Small intestine (tissue), 7 donors: Measurements from ENCODE around the gene BLOC1S5. TPM values are rescaled to one million over a fixed set of nuclear protein-coding genes. Genes with fewer than 3 reads are reported as not detected.
"Not testable (repeated sequence)": the region's sequence is repeated elsewhere in the genome, so short reads cannot be mapped to it uniquely, and the experiment has no call there.

Source experiments
- DNase-seq, 2 donors: peaks; one replicate each; pipeline versions ENCODE4 v3.0.0 to v3.0.0-alpha.2; 2013
- FAIRE-seq: peaks from 2 replicates; lab custom pipeline; 2012; peaks lifted over from hg19 to GRCh38; lab: Jason Lieb, UNC
- H3K27ac ChIP-seq, 3 donors: one replicate each; pipeline ENCODE4 v1.5.1; 2013; ENCODE audit warnings: low read length in 2 of 3, mild to moderate bottlenecking in 2 of 3, control low read depth in 1 of 3, inconsistent platforms in 1 of 3, low read depth in 1 of 3, moderate library complexity in 1 of 3
- H3K27me3 ChIP-seq, 3 donors: one replicate each; pipeline ENCODE4 v1.6.1; 2013; ENCODE audit warnings: low read length in 3 of 3, inconsistent platforms in 1 of 3; ENCODE audit not compliant: control insufficient read depth in 3 of 3, insufficient read depth in 3 of 3
- H3K36me3 ChIP-seq, 3 donors: one replicate each; pipeline ENCODE4 v1.6.1; 2013; ENCODE audit warnings: low read length in 3 of 3, inconsistent platforms in 1 of 3, low read depth in 1 of 3, mild to moderate bottlenecking in 1 of 3, moderate library complexity in 1 of 3; ENCODE audit not compliant: control insufficient read depth in 3 of 3, insufficient read depth in 2 of 3
- H3K4me1 ChIP-seq, 3 donors: one replicate each; pipeline ENCODE4 v1.6.1; 2013; ENCODE audit warnings: low read length in 2 of 3, inconsistent platforms in 1 of 3, low read depth in 1 of 3, mild to moderate bottlenecking in 1 of 3, moderate library complexity in 1 of 3; ENCODE audit not compliant: control insufficient read depth in 3 of 3, insufficient read depth in 2 of 3
- H3K4me3 ChIP-seq, 3 donors: one replicate each; pipeline ENCODE4 v1.5.1; 2013; ENCODE audit warnings: low read length in 3 of 3, control low read depth in 1 of 3, inconsistent platforms in 1 of 3, low read depth in 1 of 3, mild to moderate bottlenecking in 1 of 3, moderate library complexity in 1 of 3
- H3K9me3 ChIP-seq, 2 donors: one replicate each; pipeline ENCODE4 v1.6.1; 2013; ENCODE audit warnings: low read depth in 1 of 2, low read length in 1 of 2; ENCODE audit not compliant: control insufficient read depth in 2 of 2, insufficient read depth in 1 of 2
- WGBS, 3 donors: extraction: QIAGEN DNeasy Blood & Tissue Kit; methylation state at CpG; one replicate each; pipeline ENCODE4 v1.1.7; 2013; 5-methylcytosine and 5-hydroxymethylcytosine counted together
- polyA plus RNA-seq, 4 donors: library from polyadenylated mRNA; stranded (reverse) in 3 of 4; unstranded in 1 of 4; fragments of 200-250 nt in 3 of 4; fragments of 120-200 nt in 1 of 4; gene quantifications; one replicate each; pipeline versions ENCODE4 v1.2.1 to v1.2.3, GENCODE V29; 2013
- donor health status: healthy with polysubstance abuse.
- donor health status: control.
- donor health status: control.
- donor health status: Bipolar disorder and iron deficiency.
- donor health status: healthy.

The BLOC1S5 gene
- polyA plus RNA-seq, 4 donors = 3.2 to 14.2 (median 8.5) TPM

- no peak for FAIRE-seq
- Histone ChIP-seq H3K4me1 (no peaks in the 10 kb centered on the region), H3K27me3 (no peaks in the 10 kb centered on the region), H3K4me3 (no peak overlapping the region), H3K9me3 (peaks cover 0 to 9% of the 10 kb centered on the region in 2 donors), H3K27ac (no peak overlapping the region), H3K36me3 (peaks cover 0 to 16% (median 0%) of the 10 kb centered on the region in 3 donors)
- WGBS, 3 donors = 79 to 91% (median 88%) methylated on average over 3 of the region's 3 CpGs
- no peak for DNase-seq
Observed at GRCh38 chr6:8047541-8048292, 16.5 kb downstream of the BLOC1S5 start.

- H3K36me3 ChIP-seq = peaks cover 0 to 13% (median 0%) of the 10 kb centered on the region in 3 donors
- WGBS, 3 donors = 75 to 87% (median 77%) methylated on average over 4 of the region's 4 CpGs
- H3K27me3 ChIP-seq, H3K27ac ChIP-seq, FAIRE-seq, DNase-seq, H3K4me3 ChIP-seq, H3K4me1 ChIP-seq, H3K9me3 ChIP-seq: not testable (repeated sequence)
Observed at GRCh38 chr6:8045769-8046168, 18.4 kb downstream of the BLOC1S5 start.

GRCh38 chr6:8043221-8043620, 21.0 kb downstream of the BLOC1S5 start:
- Histone ChIP-seq H3K4me1 (no peaks in the 10 kb centered on the region), H3K27me3 (no peaks in the 10 kb centered on the region), H3K36me3 (peaks cover 0 to 10% (median 2%) of the 10 kb centered on the region in 3 donors), H3K4me3 (no peak overlapping the region), H3K27ac (no peak overlapping the region), H3K9me3 (peaks cover 0 to 9% of the 10 kb centered on the region in 2 donors)
- WGBS, 3 donors = 61 to 65% (median 62%) methylated on average over 3 of the region's 3 CpGs
- DNase-seq (no peak), FAIRE-seq (no peak)

GRCh38 chr6:8041913-8042583, 22.1 kb downstream of the BLOC1S5 start:
- WGBS, 3 donors = 93 to 98% (median 97%) methylated on average over 9 of the region's 9 CpGs
- no peak overlapping the region for H3K27ac ChIP-seq
- no peak for FAIRE-seq
- no peaks in the 10 kb centered on the region for H3K27me3 ChIP-seq
- no peaks in the 10 kb centered on the region for H3K4me1 ChIP-seq
- H3K36me3 ChIP-seq = peaks cover 0 to 10% (median 2%) of the 10 kb centered on the region in 3 donors
- peaks cover 0 to 9% of the 10 kb centered on the region in 2 donors for H3K9me3 ChIP-seq
- no peak overlapping the region for H3K4me3 ChIP-seq
- no peak for DNase-seq

DNA sequence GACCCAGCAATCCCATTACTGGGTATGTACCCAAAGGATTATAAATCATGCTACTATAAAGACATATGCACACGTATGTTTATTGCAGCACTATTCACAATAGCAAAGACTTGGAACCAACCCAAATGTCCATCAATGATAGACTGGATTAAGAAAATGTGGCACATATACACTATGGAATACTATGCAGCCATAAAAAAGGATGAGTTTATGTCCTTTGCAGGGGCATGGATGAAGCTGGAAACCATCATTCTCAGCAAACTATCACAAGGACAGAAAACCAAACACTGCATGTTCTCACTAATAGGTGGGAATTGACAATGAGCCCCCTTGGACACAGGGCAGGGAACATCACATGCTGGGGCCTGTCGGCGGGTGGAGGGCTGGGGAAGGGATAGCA, 30.1 kb downstream of the BLOC1S5 start:
- not testable (repeated sequence) for H3K27me3 ChIP-seq, FAIRE-seq, H3K4me1 ChIP-seq, DNase-seq, H3K27ac ChIP-seq, H3K9me3 ChIP-seq, H3K36me3 ChIP-seq, H3K4me3 ChIP-seq
- WGBS, 3 donors = 87 to 89% (median 89%) methylated on average over 3 of the region's 3 CpGs

DNA sequence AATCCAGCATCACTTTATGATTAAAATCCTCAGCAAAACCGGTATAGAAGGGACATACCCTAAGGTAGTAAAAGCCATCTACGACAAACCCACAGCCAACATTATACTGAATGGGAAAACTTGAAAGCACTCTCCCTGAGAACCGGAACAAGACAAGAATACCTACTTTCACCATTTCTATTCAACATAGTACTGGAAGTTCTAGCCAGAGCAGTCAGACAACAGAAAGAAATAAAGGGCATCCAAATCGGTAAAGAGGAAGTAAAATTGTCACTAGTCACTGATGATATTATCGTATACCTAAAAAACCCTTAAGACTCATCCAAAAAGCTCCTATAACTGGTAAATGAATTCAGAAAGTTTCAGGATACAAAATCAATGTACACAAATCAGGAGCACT, 33.3 kb downstream of the BLOC1S5 start:
- Histone ChIP-seq H3K4me3 (no peak overlapping the region), H3K9me3 (no peaks in the 10 kb centered on the region), H3K27me3 (no peaks in the 10 kb centered on the region), H3K4me1 (no peaks in the 10 kb centered on the region), H3K27ac (no peak overlapping the region), H3K36me3 (no peaks in the 10 kb centered on the region)
- no peak for DNase-seq
- WGBS, 3 donors = 85 to 96% (median 92%) methylated on average over 5 of the region's 5 CpGs
- FAIRE-seq = no peak

- no peak for FAIRE-seq
- WGBS, 3 donors = 50 to 67% (median 61%) methylated on average over 6 of the region's 6 CpGs
Observed at GRCh38 chr6:8029243-8029870, 34.8 kb downstream of the BLOC1S5 start.

DNA sequence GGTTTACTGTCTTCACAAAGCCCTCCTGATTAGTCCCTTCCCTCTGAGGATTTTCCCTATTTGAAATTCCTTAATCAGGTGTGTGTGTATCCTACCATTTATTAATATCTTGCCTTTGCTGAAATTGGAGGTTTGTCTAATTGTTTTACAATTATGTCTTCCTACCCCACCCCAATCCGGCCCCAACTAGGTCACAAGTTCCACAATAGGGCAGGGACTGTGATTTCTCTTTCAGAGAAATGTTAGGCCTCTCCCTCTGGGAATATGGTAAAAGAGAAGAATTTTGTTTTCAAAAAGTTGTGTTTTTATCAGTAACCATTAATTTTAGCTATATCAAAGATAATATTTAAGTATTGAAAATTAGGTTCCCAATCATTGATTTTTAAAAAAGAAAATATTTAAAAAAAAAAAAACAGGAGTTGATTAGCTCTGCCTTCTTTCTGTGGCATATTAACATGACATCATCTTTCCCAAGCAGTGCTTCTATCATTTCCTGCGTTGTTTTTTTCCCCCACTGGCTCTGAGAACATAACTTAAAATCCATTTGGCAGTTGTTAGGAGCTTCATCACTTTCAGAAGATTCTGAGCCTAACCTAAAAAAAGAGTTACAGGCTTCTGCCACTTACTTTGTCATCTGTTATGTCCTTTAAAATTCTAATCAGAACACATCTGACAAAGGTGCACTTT, 36.1 kb downstream of the BLOC1S5 start:
- Histone ChIP-seq H3K9me3 (no peaks in the 10 kb centered on the region), H3K4me1 (no peaks in the 10 kb centered on the region), H3K27me3 (no peaks in the 10 kb centered on the region), H3K4me3 (no peak overlapping the region), H3K36me3 (peaks cover 0 to 3% (median 0%) of the 10 kb centered on the region in 3 donors), H3K27ac (peak overlapping the region in 1 of 3 donors; percentile 1)
- 29 to 42% (median 36%) methylated on average over 2 of the region's 2 CpGs for WGBS, 3 donors
- DNase-seq = peak in 1 of 2 donors; percentile 41
- FAIRE-seq = no peak

More at GRCh38 chr6:8029243-8029870, 34.8 kb downstream of the BLOC1S5 start:
- Histone ChIP-seq H3K4me1 (no peaks in the 10 kb centered on the region), H3K27ac (no peak overlapping the region), H3K27me3 (no peaks in the 10 kb centered on the region), H3K36me3 (peaks cover 0 to 3% (median 0%) of the 10 kb centered on the region in 3 donors), H3K9me3 (no peaks in the 10 kb centered on the region), H3K4me3 (no peak overlapping the region)
- no peak for DNase-seq
